ENCODE measurements around the gene ZNF28. TPM values are rescaled to one million over a fixed set of nuclear protein-coding genes. Genes with fewer than 3 reads are reported as not detected.

Gene ZNF28
- total RNA-seq: 12.0 and 12.7 TPM in 2 replicates

DNA sequence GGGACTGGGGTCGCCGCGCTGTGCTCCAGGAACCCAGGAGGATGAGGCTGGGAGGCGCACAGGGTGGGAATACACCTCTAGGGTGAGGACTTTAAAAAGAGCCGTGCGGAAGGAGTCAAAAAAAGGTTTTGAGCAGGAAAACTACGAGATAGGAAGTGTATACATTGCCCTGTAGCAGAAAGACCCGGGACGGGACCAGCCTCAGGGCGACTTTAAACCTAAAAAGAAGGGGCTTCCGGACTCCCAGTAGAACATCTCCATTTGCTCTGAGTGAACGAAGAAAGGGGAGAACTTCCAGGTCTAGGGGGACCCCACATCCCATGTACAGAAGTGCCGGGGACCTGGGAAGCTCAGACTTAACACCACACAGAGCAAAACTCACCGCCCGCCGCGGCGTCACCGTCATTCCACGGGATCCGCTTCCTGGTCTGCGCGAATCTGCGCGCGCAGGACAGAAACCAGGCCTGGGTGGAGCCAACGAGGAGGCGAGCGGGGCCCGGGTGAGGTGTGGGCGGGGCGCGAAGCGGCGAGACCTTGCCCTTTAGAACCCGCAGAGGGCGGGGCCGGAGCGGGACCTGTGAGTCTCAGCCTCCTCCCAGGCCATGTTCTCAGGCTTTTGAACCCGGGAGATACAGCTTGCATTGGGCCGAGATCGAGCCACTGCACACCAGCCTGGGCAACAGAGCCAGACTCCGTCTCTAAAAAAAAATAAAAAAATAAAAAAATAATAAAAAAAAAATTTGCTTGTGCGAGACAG is at the start of gene ZNF28:
Gene ZNF28, minus strand, starts transcription at position 430 of the 757 bp plus-strand sequence. CDS start 3,675 bp downstream, outside the sequence.

DNA sequence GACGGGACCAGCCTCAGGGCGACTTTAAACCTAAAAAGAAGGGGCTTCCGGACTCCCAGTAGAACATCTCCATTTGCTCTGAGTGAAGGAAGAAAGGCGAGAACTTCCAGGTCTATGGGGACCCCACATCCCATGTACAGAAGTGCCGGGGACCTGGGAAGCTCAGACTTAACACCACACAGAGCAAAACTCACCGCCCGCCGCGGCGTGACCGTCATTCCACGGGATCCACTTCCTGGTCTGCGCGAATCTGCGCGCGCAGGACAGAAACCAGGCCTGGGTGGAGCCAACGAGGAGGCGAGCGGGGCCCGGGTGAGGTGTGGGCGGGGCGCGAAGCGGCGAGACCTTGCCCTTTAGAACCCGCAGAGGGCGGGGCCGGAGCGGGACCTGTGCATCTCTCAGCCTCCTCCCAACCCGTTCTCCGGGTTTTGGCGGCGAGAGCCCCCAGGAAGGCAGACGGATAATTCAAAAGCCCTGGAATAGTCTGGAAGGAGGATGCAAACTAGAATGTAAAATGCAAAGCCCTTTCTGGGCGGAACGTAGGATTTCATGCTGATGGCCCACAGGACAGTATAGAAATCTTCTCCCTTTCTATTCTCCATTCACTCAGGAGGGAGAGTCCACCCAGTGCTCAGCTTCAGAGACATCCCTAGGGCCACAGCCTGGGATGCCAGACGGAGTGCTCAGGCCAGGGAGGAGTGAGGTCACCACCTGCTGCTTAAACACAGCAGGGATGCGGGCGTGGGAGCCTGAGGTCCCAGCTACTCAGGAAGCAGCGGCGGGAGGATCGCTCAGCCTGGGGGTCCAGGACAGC is 36.2 kb upstream of the ZNF28 start, which contains the start of gene ZNF468:
Gene ZNF468, minus strand, starts transcription at position 242 of the 814 bp plus-strand sequence. CDS start 3,347 bp downstream, outside the sequence.

GRCh38 chr19:52786464-52787354 is 34.7 kb downstream of the ZNF28 start, which contains the start of gene ZNF600:
Gene ZNF600, minus strand, starts transcription at chr19:52786791. Its CDS starts 7,903 bp downstream, at chr19:52778888.

Other genes starting within 250 kb of the ZNF28 start
- 8.7 and 15.8 TPM in 2 replicates for gene ZNF83, start 183.3 kb downstream of the ZNF28 start, total RNA-seq
- 2.2 and 3.4 TPM in 2 replicates for gene ZNF611, start 86.6 kb downstream of the ZNF28 start, total RNA-seq
- 2.2 and 5.0 TPM in 2 replicates for gene ZNF600, start 34.8 kb downstream of the ZNF28 start, total RNA-seq
- 6.8 and 10.1 TPM in 2 replicates for gene ZNF468, start 36.0 kb upstream of the ZNF28 start, total RNA-seq
- gene ZNF320, start 76.0 kb upstream of the ZNF28 start, total RNA-seq: 5.4 and 5.5 TPM in 2 replicates
- gene ZNF888, start 101.8 kb upstream of the ZNF28 start, total RNA-seq: 3.4 and 6.2 TPM in 2 replicates
- 3.5 and 4.8 TPM in 2 replicates for gene ZNF816, start 141.2 kb upstream of the ZNF28 start, total RNA-seq
- not detected in 2 replicates for gene ERVV-1, start 192.3 kb upstream of the ZNF28 start, total RNA-seq
- gene ERVV-2, start 223.1 kb upstream of the ZNF28 start, total RNA-seq: not detected in 2 replicates

All from hair follicular keratinocyte (primary cell).